Neural progenitor cell (in vitro differentiated cells): ENCODE data around the gene SCLY. TPM values are rescaled to one million over a fixed set of nuclear protein-coding genes. Genes with fewer than 3 reads are reported as not detected.

Experiments used
- DNase-seq: peaks from one replicate; pipeline ENCODE4 v3.0.0-alpha.2; 2016; ENCODE audit warnings: low spot score
- H2AFZ ChIP-seq: fragments of 200-600 bp; sonication (generic); replicated peaks from 2 replicates; pipeline ENCODE4 v1.6.1; 2016; ENCODE audit warnings: antibody characterized with exemption
- H3F3A ChIP-seq: fragments of 200-600 bp; sonication (generic); 2 replicates; pipeline ENCODE4 v1.6.1; 2016; ENCODE audit warnings: antibody characterized with exemption, low read depth
- H3K27ac ChIP-seq: fragments of 200-600 bp; sonication (generic); 2 replicates; pipeline ENCODE4 v1.5.1; 2016; ENCODE audit warnings: mild to moderate bottlenecking
- H3K27me3 ChIP-seq: fragments of 200-600 bp; sonication (generic); 2 replicates; pipeline ENCODE4 v1.6.1; 2016; ENCODE audit warnings: mild to moderate bottlenecking, moderate library complexity
- H3K36me3 ChIP-seq: fragments of 200-600 bp; sonication (generic); 2 replicates; pipeline ENCODE4 v1.5.1; 2016
- H3K4me1 ChIP-seq: fragments of 200-600 bp; sonication (generic); 2 replicates; pipeline ENCODE4 v1.6.1; 2016; ENCODE audit warnings: mixed run types
- H3K4me2 ChIP-seq: fragments of 200-600 bp; sonication (generic); 2 replicates; pipeline ENCODE4 v1.6.1; 2016
- H3K4me3 ChIP-seq: fragments of 200-600 bp; sonication (generic); 2 replicates; pipeline ENCODE4 v1.5.1; 2016
- H3K79me2 ChIP-seq: fragments of 200-600 bp; sonication (generic); 2 replicates; pipeline ENCODE4 v1.6.1; 2016; ENCODE audit warnings: low read depth
- H3K9ac ChIP-seq: fragments of 200-600 bp; sonication (generic); 2 replicates; pipeline ENCODE4 v1.6.1; 2016
- H3K9me3 ChIP-seq: fragments of 200-600 bp; sonication (generic); 2 replicates; pipeline ENCODE4 v1.5.1; 2016; ENCODE audit warnings: low read depth
- H4K20me1 ChIP-seq: fragments of 200-600 bp; sonication (generic); 2 replicates; pipeline ENCODE4 v1.6.1; 2016; ENCODE audit warnings: low read depth
- H3K27ac Mint-ChIP-seq: 3 replicates; pipeline ENCODE4 v1.8.0; 2021; ENCODE audit warnings: mixed read lengths
- H3K27me3 Mint-ChIP-seq: 2 replicates; pipeline ENCODE4 v1.8.0; 2022; ENCODE audit warnings: low read depth, mild to moderate bottlenecking, inconsistent platforms, moderate library complexity, mixed read lengths; ENCODE audit not compliant: insufficient read depth
- H3K36me3 Mint-ChIP-seq: 3 replicates; pipeline ENCODE4 v1.8.0; 2021; ENCODE audit warnings: mixed read lengths
- H3K4me1 Mint-ChIP-seq: 3 replicates; pipeline ENCODE4 v1.8.0; 2021; ENCODE audit warnings: mixed read lengths
- H3K4me3 Mint-ChIP-seq: 3 replicates; pipeline ENCODE4 v1.8.0; 2021; ENCODE audit warnings: mild to moderate bottlenecking, moderate library complexity, mixed read lengths
- H3K9me3 Mint-ChIP-seq: 3 replicates; pipeline ENCODE4 v1.8.0; 2020; ENCODE audit warnings: mixed read lengths
- CTCF ChIP-seq: fragments of 200-600 bp; sonication (generic); IDR thresholded peaks from 2 replicates; pipeline ENCODE4 v1.5.1; 2017; ENCODE audit warnings: antibody characterized with exemption, mild to moderate bottlenecking
- EZH2 ChIP-seq: fragments of 200-600 bp; sonication (generic); IDR thresholded peaks from 2 replicates; pipeline ENCODE4 v1.6.1; 2017; ENCODE audit warnings: antibody characterized with exemption, mild to moderate bottlenecking, moderate library complexity
- EZH2phosphoT487 ChIP-seq: fragments of 200-600 bp; sonication (generic); IDR thresholded peaks from 2 replicates; pipeline ENCODE4 v1.6.1; 2017; ENCODE audit warnings: antibody characterized with exemption
- total RNA-seq: library from RNA; depleted of rRNA; stranded (reverse); fragments of >200 nt; gene quantifications from 2 replicates; pipeline ENCODE4 v1.2.3, GENCODE V29; 2015; ENCODE audit warnings: low replicate concordance

SCLY gene
- total RNA-seq, 1 donor from 2014 or later, result 44.1 TPM

- DNase-seq, result no peak
- Mint-ChIP-seq H3K36me3 (no peaks in the 10 kb centered on the region), H3K4me1 (no peaks in the 10 kb centered on the region), H3K9me3 (no peaks in the 10 kb centered on the region), H3K27ac (peak overlapping the region; percentile 18), H3K4me3 (no peak overlapping the region), H3K27me3 (no peaks in the 10 kb centered on the region)
- H3K4me3 ChIP-seq, result no peak overlapping the region
- H3K27ac ChIP-seq, result no peak overlapping the region
- no peaks in the 10 kb centered on the region for H3F3A ChIP-seq
- H3K9ac ChIP-seq, result no peak overlapping the region
- H3K36me3 ChIP-seq, result no peaks in the 10 kb centered on the region
- no peaks in the 10 kb centered on the region for H3K9me3 ChIP-seq
- no peaks in the 10 kb centered on the region for H3K27me3 ChIP-seq
- TF ChIP-seq CTCF (peak; percentile 28), EZH2phosphoT487 (no peak), EZH2 (no peak)
- no peak overlapping the region for H2AFZ ChIP-seq
- no peaks in the 10 kb centered on the region for H4K20me1 ChIP-seq
- H3K4me1 ChIP-seq, result peaks cover 2% of the 10 kb centered on the region
- no peaks in the 10 kb centered on the region for H3K79me2 ChIP-seq
- no peak overlapping the region for H3K4me2 ChIP-seq
Measured at GRCh38 chr2:238133499-238134392, 72.9 kb downstream of the SCLY start.

DNA sequence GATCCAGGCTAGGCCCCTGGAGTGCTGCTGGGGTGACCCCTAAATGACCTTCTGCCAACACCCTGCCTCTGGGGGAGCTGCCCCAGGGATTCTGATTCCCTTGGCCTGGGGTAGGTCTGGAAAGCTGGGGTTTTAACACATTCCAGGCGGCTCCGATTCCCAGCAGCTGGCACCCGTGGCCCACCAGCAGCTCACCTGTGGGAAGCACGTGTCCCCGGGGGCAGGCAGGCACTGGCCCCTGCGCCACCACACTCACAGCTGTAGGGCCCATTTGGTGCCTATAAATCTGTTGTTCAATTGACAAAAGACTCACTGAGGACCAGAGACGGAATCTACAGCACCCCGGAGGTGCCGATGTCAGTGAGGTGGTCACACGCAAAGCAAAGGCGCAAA lies 73.6 kb downstream of the SCLY start:
- H3K36me3 Mint-ChIP-seq, result no peaks in the 10 kb centered on the region
- Histone ChIP-seq H3K9me3 (no peaks in the 10 kb centered on the region), H3K79me2 (no peaks in the 10 kb centered on the region), H3K4me1 (peaks cover 8% of the 10 kb centered on the region), H3K4me2 (no peak overlapping the region), H3K4me3 (no peak overlapping the region), H4K20me1 (no peaks in the 10 kb centered on the region), H3K9ac (no peak overlapping the region), H3K36me3 (no peaks in the 10 kb centered on the region), H2AFZ (no peak overlapping the region), H3K27me3 (no peaks in the 10 kb centered on the region), H3F3A (no peaks in the 10 kb centered on the region), H3K27ac (no peak overlapping the region)
- no peaks in the 10 kb centered on the region for H3K4me1 Mint-ChIP-seq
- H3K9me3 Mint-ChIP-seq, result no peaks in the 10 kb centered on the region
- no peak overlapping the region for H3K4me3 Mint-ChIP-seq
- H3K27ac Mint-ChIP-seq, result no peak overlapping the region
- TF ChIP-seq EZH2 (no peak), CTCF (no peak), EZH2phosphoT487 (no peak)
- no peak for DNase-seq
- no peaks in the 10 kb centered on the region for H3K27me3 Mint-ChIP-seq

- H3K36me3 ChIP-seq, result no peaks in the 10 kb centered on the region
- H3K27me3 ChIP-seq, result no peaks in the 10 kb centered on the region
- no peaks in the 10 kb centered on the region for H3F3A ChIP-seq
- Mint-ChIP-seq H3K36me3 (no peaks in the 10 kb centered on the region), H3K4me3 (no peak overlapping the region), H3K27ac (no peak overlapping the region), H3K9me3 (no peaks in the 10 kb centered on the region), H3K4me1 (no peaks in the 10 kb centered on the region), H3K27me3 (no peaks in the 10 kb centered on the region)
- H3K79me2 ChIP-seq, result no peaks in the 10 kb centered on the region
- no peak for TF ChIP-seq EZH2
- no peak for DNase-seq
- H4K20me1 ChIP-seq, result no peaks in the 10 kb centered on the region
- no peak overlapping the region for H3K4me3 ChIP-seq
- H3K9ac ChIP-seq, result no peak overlapping the region
- H3K27ac ChIP-seq, result no peak overlapping the region
- H3K4me1 ChIP-seq, result peaks cover 8% of the 10 kb centered on the region
- H3K4me2 ChIP-seq, result no peak overlapping the region
- no peak overlapping the region for H2AFZ ChIP-seq
- no peaks in the 10 kb centered on the region for H3K9me3 ChIP-seq
Measured at GRCh38 chr2:238135601-238136150, 74.9 kb downstream of the SCLY start.
